DND-41 (cell line): Measurements from ENCODE around the gene PIGC.

Experiments used
- ATAC-seq: fragments of 200-7000 bp; cut with Tn5 transposase; 3 replicates; pipeline ENCODE4 v1.9.1; 2021; ENCODE audit warnings: low read depth; ENCODE audit not compliant: insufficient read depth
- DNase-seq: peaks from one replicate; pipeline ENCODE4 v3.0.0-alpha.2; 2020
- H2AFZ ChIP-seq: 2 replicates; pipeline ENCODE4 v1.6.0; 2012; ENCODE audit warnings: low read depth, low read length
- H3K27ac ChIP-seq: 2 replicates; pipeline ENCODE4 v1.5.1; 2012; ENCODE audit warnings: low read length, inconsistent platforms
- H3K27me3 ChIP-seq: fragments of 200-600 bp; sonication (generic); 2 replicates; pipeline ENCODE4 v1.6.0; 2012; ENCODE audit warnings: low read length, mild to moderate bottlenecking, inconsistent platforms; ENCODE audit not compliant: insufficient read depth, poor library complexity
- H3K36me3 ChIP-seq: 2 replicates; pipeline ENCODE4 v1.5.1; 2012; ENCODE audit warnings: low read length, inconsistent platforms; ENCODE audit not compliant: insufficient read depth
- H3K4me1 ChIP-seq: 2 replicates; pipeline ENCODE4 v1.5.1; 2012; ENCODE audit warnings: mild to moderate bottlenecking, low read length; ENCODE audit not compliant: insufficient read depth
- H3K4me2 ChIP-seq: 2 replicates; pipeline ENCODE4 v1.6.0; 2012; ENCODE audit warnings: mild to moderate bottlenecking, moderate library complexity, low read length, inconsistent platforms; ENCODE audit not compliant: insufficient read depth
- H3K4me3 ChIP-seq, 2 experiments: fragments of 200-600 bp in 1 of 2; shearing (Covaris generic) in 1 of 2; 2 replicates each; pipeline ENCODE4 v1.5.1; 2012 to 2016; ENCODE audit warnings: inconsistent platforms in 2 of 2, low read length in 2 of 2, mild to moderate bottlenecking in 2 of 2, low read depth in 1 of 2, moderate library complexity in 1 of 2
- H3K79me2 ChIP-seq: 2 replicates; pipeline ENCODE4 v1.6.0; 2012; ENCODE audit warnings: low read length, inconsistent platforms; ENCODE audit not compliant: insufficient read depth
- H3K9ac ChIP-seq: 2 replicates; pipeline ENCODE4 v1.6.0; 2012; ENCODE audit warnings: low read depth, mild to moderate bottlenecking, inconsistent platforms, low read length, moderate library complexity
- H3K9me3 ChIP-seq: 2 replicates; pipeline ENCODE4 v1.5.1; 2012; ENCODE audit warnings: low read length, moderate library complexity, mild to moderate bottlenecking, inconsistent platforms; ENCODE audit not compliant: insufficient read depth, severe bottlenecking
- H4K20me1 ChIP-seq: 2 replicates; pipeline ENCODE4 v1.6.0; 2012; ENCODE audit warnings: low read length; ENCODE audit not compliant: insufficient read depth
- CTCF ChIP-seq: IDR thresholded peaks from 2 replicates; pipeline ENCODE4 v1.5.1; 2012; ENCODE audit warnings: borderline replicate concordance, low read length, moderate library complexity, mild to moderate bottlenecking; ENCODE audit not compliant: poor library complexity, severe bottlenecking; ENCODE audit errors: extremely low read depth
- EZH2 ChIP-seq: IDR thresholded peaks from 3 replicates; pipeline ENCODE4 v1.6.1; 2012; ENCODE audit warnings: borderline replicate concordance, low read depth, mild to moderate bottlenecking, moderate library complexity, low read length, inconsistent platforms; ENCODE audit not compliant: severe bottlenecking

The PIGC gene

GRCh38 chr1:172430128-172430454, 13.8 kb downstream of the PIGC start:
- DNase-seq (no peak), ATAC-seq (no peak)
- Histone ChIP-seq H3K36me3 (no peaks in the 10 kb centered on the region), H3K27me3 (no peaks in the 10 kb centered on the region), H3K79me2 (no peaks in the 10 kb centered on the region; the same call in 1 of the 2 replicates), H3K9ac (no peak overlapping the region), H3K4me2 (no peak overlapping the region), H2AFZ (no peak overlapping the region), H3K27ac (no peak overlapping the region), H3K4me3 (no peak overlapping the region), H3K9me3 (no peaks in the 10 kb centered on the region), H3K4me1 (peaks cover 21% of the 10 kb centered on the region), H4K20me1 (no peaks in the 10 kb centered on the region)
- TF ChIP-seq EZH2 = no peak
- TF ChIP-seq CTCF = no peak

GRCh38 chr1:172429331-172430127, 14.3 kb downstream of the PIGC start:
- no peak overlapping the region for H3K27ac ChIP-seq
- peak; percentile 61 for ATAC-seq

GRCh38 chr1:172427191-172427590, 16.7 kb downstream of the PIGC start:
- Histone ChIP-seq H2AFZ (peak overlapping the region; percentile 71), H3K27ac (peak overlapping the region; percentile 65)
- DNase-seq = peak; percentile 17

More at GRCh38 chr1:172429331-172430127, 14.3 kb downstream of the PIGC start:
- Histone ChIP-seq H3K4me3 (no peak overlapping the region), H3K4me1 (peaks cover 21% of the 10 kb centered on the region), H4K20me1 (no peaks in the 10 kb centered on the region), H2AFZ (no peak overlapping the region), H3K36me3 (no peaks in the 10 kb centered on the region), H3K79me2 (no peaks in the 10 kb centered on the region; the same call in 1 of the 2 replicates), H3K9me3 (no peaks in the 10 kb centered on the region), H3K4me2 (no peak overlapping the region), H3K27me3 (no peaks in the 10 kb centered on the region), H3K9ac (no peak overlapping the region)
- peak; percentile 53 for DNase-seq
- TF ChIP-seq EZH2 (no peak), CTCF (peak; percentile 77)

More at GRCh38 chr1:172427191-172427590, 16.7 kb downstream of the PIGC start:
- Histone ChIP-seq H3K9me3 (no peaks in the 10 kb centered on the region), H3K4me1 (peaks cover 21% of the 10 kb centered on the region), H4K20me1 (no peaks in the 10 kb centered on the region), H3K79me2 (no peaks in the 10 kb centered on the region; the same call in 1 of the 2 replicates), H3K4me2 (peak overlapping the region; percentile 55), H3K27me3 (no peaks in the 10 kb centered on the region), H3K4me3 (peak overlapping the region in 1 of 2 experiments; percentile 43; a peak in 2 of 4 replicates), H3K9ac (peak overlapping the region; percentile 46), H3K36me3 (no peaks in the 10 kb centered on the region)
- peak; percentile 82 for ATAC-seq
- TF ChIP-seq EZH2 = no peak
- TF ChIP-seq CTCF = no peak
